SK-N-SH treated with all-trans-retinoic acid at 6 μM for 48 hours (cell line): ENCODE data around the gene TNPO3.

ENCODE experiments used
- ARNTL ChIP-seq: fragments of 450-650 bp; formaldehyde crosslinking; IDR thresholded peaks from 2 replicates; pipeline ENCODE4 v1.5.0; 2020; ENCODE audit warnings: low read depth, mild to moderate bottlenecking, moderate library complexity, borderline replicate concordance
- GLIS3 ChIP-seq: fragments of 250-450 bp; sonication (Bioruptor Pico); IDR thresholded peaks from 2 replicates; pipeline ENCODE4 v1.5.0; 2020; ENCODE audit warnings: mild to moderate bottlenecking, moderate library complexity
- TF ChIP-seq, protein P1 (sequence below): fragments of 250-450 bp; sonication (Bioruptor Pico); IDR thresholded peaks from 2 replicates; pipeline ENCODE4 v1.5.0; 2020; ENCODE audit warnings: mild to moderate bottlenecking, moderate library complexity
- TF ChIP-seq, protein P2 (sequence below): fragments of 250-450 bp; sonication (Bioruptor Pico); IDR thresholded peaks from 2 replicates; pipeline ENCODE4 v1.5.1; 2020; ENCODE audit warnings: low read depth, mild to moderate bottlenecking, moderate library complexity

DNA sequence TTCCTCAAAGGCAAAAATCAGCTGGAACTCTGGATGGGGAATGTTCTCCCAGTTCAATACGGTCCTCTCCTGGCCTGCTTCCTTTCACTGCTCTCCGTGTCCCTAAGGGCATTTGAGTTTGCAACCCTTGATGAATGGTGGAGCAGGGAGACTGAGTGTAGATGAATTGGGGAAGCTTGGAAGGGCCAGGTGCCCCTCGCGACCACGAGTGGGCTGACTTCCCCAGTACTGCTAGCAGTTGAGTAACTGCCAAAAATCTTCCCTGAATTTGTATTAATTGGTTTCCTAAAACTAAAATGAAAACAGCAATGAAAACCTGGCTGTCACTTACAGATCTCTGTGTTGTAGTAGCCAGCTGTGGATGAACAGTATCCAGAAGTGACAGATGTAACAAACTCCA lies 103.6 kb downstream of the TNPO3 start:
- TF ChIP-seq GLIS3 (CRISPR knock-in tag) (no peak), ARNTL (no peak)
- TF ChIP-seq, protein P1, sequence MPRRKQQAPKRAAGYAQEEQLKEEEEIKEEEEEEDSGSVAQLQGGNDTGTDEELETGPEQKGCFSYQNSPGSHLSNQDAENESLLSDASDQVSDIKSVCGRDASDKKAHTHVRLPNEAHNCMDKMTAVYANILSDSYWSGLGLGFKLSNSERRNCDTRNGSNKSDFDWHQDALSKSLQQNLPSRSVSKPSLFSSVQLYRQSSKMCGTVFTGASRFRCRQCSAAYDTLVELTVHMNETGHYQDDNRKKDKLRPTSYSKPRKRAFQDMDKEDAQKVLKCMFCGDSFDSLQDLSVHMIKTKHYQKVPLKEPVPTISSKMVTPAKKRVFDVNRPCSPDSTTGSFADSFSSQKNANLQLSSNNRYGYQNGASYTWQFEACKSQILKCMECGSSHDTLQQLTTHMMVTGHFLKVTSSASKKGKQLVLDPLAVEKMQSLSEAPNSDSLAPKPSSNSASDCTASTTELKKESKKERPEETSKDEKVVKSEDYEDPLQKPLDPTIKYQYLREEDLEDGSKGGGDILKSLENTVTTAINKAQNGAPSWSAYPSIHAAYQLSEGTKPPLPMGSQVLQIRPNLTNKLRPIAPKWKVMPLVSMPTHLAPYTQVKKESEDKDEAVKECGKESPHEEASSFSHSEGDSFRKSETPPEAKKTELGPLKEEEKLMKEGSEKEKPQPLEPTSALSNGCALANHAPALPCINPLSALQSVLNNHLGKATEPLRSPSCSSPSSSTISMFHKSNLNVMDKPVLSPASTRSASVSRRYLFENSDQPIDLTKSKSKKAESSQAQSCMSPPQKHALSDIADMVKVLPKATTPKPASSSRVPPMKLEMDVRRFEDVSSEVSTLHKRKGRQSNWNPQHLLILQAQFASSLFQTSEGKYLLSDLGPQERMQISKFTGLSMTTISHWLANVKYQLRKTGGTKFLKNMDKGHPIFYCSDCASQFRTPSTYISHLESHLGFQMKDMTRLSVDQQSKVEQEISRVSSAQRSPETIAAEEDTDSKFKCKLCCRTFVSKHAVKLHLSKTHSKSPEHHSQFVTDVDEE = no peak
- TF ChIP-seq, protein P2, sequence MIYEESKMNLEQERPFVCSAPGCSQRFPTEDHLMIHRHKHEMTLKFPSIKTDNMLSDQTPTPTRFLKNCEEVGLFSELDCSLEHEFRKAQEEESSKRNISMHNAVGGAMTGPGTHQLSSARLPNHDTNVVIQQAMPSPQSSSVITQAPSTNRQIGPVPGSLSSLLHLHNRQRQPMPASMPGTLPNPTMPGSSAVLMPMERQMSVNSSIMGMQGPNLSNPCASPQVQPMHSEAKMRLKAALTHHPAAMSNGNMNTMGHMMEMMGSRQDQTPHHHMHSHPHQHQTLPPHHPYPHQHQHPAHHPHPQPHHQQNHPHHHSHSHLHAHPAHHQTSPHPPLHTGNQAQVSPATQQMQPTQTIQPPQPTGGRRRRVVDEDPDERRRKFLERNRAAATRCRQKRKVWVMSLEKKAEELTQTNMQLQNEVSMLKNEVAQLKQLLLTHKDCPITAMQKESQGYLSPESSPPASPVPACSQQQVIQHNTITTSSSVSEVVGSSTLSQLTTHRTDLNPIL = no peak
